GM19193 (cell line): ENCODE measurements around the gene WFDC6.

Experiments
- POLR2A ChIP-seq: IDR thresholded peaks from 4 replicates; pipeline ENCODE4 v1.6.1; 2011; ENCODE audit not compliant: insufficient read depth, insufficient read length; ENCODE audit errors: extremely low read depth

The WFDC6 gene

DNA sequence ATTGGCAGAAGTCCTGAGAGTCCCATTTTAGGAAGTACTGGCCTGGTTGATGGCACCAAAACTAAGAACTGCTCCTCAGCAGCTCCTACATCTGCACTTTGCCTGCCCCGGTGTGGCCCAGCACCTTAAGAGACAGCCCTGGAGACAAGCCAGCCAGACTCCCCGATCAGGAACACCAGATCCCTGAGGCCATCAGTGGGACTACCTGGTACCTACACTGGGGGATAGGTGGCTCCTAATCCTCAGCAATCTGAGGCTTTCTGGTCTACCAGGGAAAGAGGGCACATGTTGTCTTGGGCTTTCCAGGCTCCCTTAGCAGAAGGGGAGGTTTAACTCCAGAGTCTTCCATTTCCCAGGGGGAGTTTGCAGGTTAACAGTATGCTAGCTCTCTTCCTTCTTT, at the start of gene WFDC6:
TSS of gene WFDC6 (minus strand) at position 101 of the 400 bp plus-strand sequence. CDS start at position 26, 75 bp downstream.
- no peak for TF ChIP-seq POLR2A

DNA sequence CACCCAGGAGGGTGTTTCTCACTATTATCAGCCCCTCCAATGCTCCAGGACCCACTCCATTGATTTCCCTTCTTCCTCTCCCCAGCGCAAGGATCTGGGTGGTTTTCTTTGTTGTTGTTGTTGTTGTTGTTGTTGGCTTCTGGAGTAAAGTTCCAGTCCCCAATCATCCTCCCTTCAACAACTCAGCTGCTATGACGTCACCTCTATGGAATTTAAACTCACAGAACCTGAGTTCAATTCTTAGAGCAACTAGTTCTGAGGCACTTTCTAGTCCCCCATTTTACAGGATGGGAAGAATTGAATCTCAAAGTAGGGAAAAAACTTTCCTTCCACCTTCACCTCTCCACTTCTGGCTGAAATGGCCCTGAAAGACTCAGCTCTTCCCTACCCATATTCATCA, 49.5 kb upstream of the WFDC6 start:
- TF ChIP-seq POLR2A: no peak

DNA sequence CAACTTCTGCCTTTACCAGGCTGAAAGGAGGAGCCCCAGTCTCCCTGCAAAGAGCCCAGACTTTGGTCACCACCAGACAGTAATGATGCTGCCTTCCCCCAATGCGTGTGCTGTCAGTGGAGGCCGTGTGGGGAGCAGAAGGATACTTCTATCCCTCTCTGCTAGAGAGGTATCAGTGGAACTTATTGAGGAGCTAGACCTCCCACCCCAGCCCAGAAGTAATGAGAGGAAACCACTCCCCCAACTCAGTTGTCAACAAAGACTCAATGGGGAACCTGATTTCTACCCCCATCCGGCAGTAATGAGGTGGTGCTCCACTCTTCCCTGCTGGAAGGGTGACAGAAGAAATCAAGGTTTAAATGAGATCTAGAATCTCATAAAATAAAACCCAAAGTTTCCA, 44.2 kb upstream of the WFDC6 start:
- no peak for TF ChIP-seq POLR2A

DNA sequence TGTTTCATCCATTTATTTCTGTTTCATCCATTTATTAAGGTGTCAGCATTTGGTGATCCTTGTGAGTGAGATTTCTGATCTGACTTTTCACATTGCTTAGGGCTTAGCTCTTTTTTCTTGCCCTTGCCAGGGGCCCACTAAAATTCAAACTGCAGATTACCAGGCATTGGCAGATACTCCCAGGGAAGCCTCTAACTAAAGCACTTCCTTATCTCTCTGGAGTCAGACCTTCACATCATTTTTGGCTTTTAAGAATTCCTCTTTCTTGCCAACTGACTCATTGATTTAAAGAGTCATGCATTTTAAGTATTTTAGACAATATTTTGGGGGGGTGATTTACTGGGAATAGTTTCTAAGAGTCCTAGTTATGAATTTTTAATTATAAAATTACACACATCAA, 42.4 kb upstream of the WFDC6 start:
- TF ChIP-seq POLR2A: no peak

DNA sequence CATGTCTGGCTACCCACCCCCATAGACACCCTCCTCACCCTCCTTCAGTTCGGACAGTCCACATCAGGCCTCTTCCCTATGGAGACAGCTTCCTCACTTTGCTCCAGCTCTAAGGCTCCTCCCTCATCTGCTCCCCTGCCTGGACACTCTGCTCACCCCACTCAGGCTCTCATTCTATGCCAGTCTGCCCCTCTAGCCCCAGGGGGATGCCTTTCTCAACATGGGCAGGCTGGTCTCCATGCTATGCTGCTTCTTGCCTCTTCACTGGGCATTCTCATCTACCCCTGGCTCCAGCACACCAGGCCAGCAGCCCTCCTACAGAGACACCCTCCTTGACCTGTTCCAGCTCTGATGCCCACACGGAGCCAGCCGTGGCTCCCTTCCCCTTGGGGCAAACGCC, 39.9 kb upstream of the WFDC6 start, which contains the start of gene WFDC8:
TSS of gene WFDC8 (minus strand) at position 101 of the 400 bp plus-strand sequence. CDS start at position 64, 37 bp downstream.
- TF ChIP-seq POLR2A: no peak

DNA sequence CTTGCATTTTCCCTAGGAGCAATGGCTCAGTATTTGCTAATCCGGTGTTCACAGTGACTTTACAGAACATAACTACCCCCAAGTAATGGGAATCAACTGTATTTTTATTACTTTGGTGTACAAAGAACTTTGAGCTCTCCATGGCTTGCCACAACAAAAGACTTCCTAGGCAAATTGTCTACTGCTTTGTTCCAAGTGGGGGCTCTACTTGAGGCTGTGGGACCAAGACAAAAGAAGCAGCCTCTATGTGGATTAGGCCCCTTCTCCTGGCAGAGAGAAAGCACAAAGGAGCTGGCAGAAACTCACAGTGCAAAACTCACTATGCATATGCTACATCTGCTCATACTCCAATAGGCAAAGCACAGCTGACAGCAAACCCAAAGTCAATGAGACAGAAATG, 38.9 kb upstream of the WFDC6 start:
- TF ChIP-seq POLR2A: no peak

DNA sequence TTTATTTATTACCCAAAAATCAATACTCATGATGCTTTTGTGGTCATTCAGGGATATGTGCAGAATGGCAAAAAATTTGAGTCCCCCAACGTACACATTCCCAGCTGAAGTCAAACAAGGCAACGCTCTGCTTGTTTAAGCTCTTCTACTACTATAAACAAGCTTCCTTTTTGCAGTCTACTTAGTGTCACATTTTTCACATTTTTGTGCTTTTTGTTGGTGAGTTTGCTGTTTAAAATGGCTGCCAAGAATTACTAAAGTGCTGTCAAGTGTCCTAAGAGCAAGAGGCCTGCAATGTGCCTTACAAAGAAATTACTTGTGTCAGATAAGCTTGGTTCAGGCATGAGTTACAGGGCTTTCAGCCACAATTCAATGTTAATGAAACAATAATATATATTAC, 37.7 kb upstream of the WFDC6 start:
- TF ChIP-seq POLR2A: no peak

DNA sequence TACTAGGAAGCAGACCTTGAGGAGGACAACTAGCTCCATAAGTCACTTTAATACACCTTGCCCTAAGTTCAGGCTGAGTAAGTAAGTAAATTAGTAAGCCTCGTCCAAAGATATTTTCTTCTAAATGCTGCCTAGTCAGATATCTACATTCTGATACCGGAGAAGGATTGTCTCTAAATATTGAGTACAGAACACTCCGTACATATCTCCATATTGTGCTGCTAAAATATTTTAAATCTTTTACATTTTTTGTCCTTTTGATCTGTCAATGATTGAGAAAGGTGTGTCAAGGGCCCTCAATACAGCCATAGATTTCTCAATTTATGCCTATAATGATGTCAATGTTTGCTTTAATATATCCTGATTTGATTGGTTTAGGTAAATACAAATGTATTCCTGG, 36.6 kb upstream of the WFDC6 start:
- no peak for TF ChIP-seq POLR2A

DNA sequence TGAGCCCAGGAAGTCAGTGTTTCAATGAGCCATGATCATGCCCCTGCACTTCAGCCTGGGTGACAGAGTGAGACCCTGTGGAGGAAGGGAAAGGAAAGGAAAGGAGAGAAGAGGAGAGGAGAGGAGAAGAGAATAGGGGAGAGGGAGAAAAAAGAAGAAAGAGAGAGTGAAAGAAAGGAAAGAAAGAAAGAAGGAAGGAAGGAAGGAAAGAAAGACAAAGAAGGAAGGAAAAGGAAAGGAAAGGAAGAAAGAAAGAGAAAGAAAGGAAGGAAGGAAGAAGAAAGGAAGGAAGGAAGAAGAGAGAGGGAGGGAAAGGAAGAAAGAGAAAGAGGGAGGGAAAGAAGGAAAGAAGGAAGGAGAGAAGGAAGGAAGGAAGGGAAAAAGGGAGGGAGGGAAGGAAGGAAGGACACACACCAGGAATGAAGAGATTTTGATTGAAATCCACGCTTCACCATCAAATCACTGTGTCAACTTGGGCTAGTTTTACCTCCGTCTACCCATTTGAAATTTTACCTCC, 25.5 kb upstream of the WFDC6 start:
- no peak for TF ChIP-seq POLR2A

DNA sequence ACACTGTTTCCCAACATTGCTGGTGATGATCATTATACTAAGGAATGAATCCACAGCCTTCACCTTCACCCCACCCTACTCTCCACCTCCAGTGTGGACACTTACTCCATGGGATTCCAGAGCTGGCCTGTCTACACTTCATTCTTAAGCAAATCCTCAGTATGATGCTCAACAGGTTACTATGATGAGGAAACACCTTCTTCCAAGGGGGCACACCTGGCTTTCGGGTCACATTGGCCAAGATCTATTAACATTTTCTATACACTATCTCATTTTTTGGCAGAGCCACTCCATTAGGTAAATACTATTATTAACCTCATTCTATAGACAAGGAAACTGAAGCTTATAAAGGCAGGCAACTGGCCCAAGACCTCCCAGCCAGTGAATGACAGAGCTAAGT, 15.9 kb upstream of the WFDC6 start:
- no peak for TF ChIP-seq POLR2A

DNA sequence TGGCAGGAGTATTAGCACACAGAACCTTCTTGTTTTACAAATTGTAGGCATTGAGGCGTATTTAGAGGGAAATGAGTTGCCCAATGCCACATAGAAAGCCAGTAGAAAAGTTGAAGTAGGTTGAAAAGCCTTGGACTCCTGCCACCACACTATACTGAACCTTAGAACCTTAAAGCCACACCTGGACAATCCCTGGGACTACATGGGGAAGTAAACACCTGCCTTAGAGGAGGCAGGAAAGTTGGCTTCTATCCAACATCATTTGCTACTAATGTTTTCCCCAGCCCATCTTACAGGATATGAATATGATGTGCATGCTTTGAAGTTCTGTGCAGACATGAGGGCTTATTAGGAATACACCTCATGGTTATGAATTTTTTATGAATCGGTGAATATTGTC, 13.2 kb upstream of the WFDC6 start:
- TF ChIP-seq POLR2A: no peak

DNA sequence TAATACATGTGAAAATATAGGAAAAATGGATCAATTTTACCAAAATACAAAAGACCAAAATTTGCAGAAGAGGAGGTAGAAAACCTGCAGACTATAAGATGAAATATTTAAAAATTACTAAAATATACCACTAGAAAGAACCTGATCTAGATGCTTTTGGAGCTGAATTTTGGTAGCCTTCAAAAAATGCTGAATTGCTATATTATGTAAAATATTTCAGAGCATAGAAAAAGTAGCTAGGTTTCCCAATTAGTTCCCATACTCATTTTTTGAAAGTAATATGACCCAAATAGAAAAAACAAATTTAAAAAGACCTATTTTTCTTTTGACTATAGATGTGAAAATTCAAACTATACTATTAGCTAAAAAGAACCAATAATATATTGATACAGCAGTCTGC, 11.5 kb upstream of the WFDC6 start:
- TF ChIP-seq POLR2A: no peak

DNA sequence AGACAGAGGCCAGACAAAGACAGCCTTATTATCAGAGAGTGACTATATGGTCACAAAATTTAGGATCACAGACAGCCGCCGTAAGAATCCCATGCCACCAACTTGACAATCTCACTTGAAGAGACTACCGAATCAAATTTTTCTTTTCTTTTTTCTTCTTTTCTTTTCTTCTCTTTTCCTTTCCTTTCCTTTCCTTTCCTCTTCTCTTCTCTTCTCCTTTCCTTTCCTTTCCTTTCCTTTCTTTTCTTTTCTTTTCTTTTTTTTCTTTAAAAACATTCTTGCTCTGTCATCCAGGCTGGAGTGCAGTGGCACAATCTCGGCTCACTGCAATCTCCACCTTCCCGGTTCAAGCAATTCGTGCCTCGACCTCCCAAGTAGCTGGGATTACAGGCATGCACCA, 9.1 kb upstream of the WFDC6 start:
- no peak for TF ChIP-seq POLR2A

DNA sequence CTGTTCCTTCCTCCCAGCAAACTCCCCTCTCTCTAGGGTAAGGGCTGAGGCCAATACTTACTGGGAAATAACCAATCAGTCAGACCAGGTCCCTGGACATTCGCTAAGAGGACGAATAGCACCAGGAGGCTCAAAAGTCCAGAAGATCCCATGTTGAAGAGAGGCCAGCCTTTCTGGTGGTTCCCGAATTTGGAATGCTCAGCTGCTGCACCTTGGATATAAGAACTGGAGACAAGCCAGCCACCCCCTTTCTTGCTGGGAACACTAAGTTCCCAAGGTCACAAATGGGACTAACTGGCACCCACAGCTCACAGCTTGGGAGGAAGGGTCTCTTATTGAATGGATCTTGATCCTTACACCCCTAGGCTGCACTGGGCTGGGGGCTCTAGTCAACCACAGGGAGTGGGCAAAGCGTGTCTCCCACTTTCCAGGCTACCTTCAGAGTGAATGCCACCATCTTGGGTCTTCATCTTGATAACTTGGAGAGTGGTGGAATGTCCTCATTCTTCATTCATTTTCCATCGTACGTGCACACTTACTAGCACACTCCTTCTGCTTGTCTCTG, 8.0 kb upstream of the WFDC6 start, which contains the start of gene EPPIN:
TSS of gene EPPIN (minus strand) at position 196 of the 565 bp plus-strand sequence. CDS start at position 152, 44 bp downstream.
- TF ChIP-seq POLR2A: no peak

DNA sequence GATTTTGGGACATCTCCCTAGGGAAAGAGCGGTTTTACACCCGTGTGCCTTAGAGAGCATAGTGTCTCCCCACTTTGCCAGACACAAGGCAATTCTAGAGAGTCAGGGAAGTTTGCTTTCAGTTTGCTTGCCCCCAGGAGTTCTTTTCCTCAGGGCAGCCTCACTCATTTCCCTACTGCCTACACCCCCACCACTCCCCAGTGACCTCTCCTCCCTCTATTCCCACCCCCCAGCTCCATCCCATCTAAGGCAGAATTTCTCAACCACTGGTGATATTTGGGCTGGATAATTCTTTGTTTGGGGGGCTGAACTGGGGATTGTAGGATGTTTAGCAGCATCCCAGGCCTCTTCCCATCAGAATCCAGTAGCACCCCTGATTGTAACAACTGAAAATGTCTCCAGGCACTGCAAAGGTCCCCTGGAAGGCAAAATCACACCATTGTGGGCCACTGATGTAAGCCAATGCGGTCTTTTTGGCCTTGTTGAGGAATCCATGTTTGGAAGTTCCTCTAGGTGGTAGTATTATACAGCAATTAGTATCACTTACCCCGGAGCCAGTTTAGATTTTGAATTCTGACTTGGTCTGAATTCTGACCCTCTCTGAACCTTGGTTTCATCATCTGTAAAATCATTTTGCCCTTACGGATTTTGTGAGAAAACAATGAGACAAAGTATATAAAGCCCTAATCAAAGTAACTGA, 6.6 kb upstream of the WFDC6 start:
- TF ChIP-seq POLR2A: no peak

DNA sequence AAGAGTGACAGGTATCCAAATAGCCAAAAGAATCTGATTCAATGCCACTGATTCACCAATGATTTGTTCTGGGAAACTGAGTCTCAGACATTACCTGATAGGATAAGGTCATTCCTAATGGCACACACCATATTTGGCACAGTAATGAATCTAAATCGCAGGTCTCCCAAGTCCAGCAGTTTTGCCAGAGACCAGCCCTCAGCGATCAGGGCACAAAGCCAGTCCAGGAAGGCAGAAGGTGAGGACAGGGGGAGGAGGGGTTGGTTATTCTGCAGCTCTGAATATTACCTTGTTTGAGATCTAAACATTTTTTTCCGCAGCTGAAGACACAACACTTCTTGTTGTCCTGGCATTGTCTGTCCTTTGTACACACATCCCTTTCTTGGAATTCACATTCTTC, 6.1 kb upstream of the WFDC6 start:
- TF ChIP-seq POLR2A: no peak
